HCT116 (cell line): ENCODE results near the gene CPT1A. TPM values are rescaled to one million over a fixed set of nuclear protein-coding genes. Genes with fewer than 3 reads are reported as not detected.

Experiments used
- ATAC-seq: fragments of 200-7000 bp; cut with Tn5 transposase; 2 replicates; pipeline ENCODE4 v1.9.1; 2020; ENCODE audit warnings: mild to moderate bottlenecking, moderate library complexity
- BruUV-seq: library from RNA; stranded (reverse); fragments of 400-500 nt; replicated peaks from 2 replicates; lab custom pipeline; 2021; lab: Mats Ljungman, UMichigan
- CTCF ChIA-PET: fragments of 300-600 bp; sonication (Branson Sonifier 250); formaldehyde crosslinking; loops from one replicate; lab custom pipeline; 2021; ENCODE audit warnings: antibody characterized with exemption; lab: Charles Lee
- POLR2A ChIA-PET: fragments of 300-600, 350-600 bp; sonication (Branson Sonifier 250); formaldehyde crosslinking; loops from one replicate; lab custom pipeline; 2021; ENCODE audit warnings: antibody characterized with exemption; lab: Charles Lee
- RAD21 ChIA-PET, 2 experiments: fragments of 300-600 bp; sonication (Branson Sonifier 250); formaldehyde crosslinking; loops; one replicate each; lab custom pipeline; 2023; ENCODE audit warnings: low total read pairs in 2 of 2; ENCODE audit not compliant: uncharacterized antibody in 2 of 2, unreplicated experiment in 2 of 2, low non-redundant PET in 1 of 2; lab: Charles Lee
- DNase-seq: peaks from one replicate; pipeline ENCODE4 v3.0.0-alpha.2; 2010; ENCODE audit warnings: low read depth, low spot score
- H2AFZ ChIP-seq: fragments of 200-600 bp; shearing (Covaris generic), sonication (generic); 2 replicates; pipeline ENCODE4 v1.6.1; 2017; ENCODE audit warnings: low read depth, mixed run types, mixed read lengths, antibody characterized with exemption, low read length; ENCODE audit not compliant: poor library complexity, severe bottlenecking
- H3K27ac ChIP-seq: 2 replicates; pipeline ENCODE4 v1.5.1; 2012; ENCODE audit warnings: low read depth, low read length
- H3K27me3 ChIP-seq: fragments of 200-600 bp; sonication (generic); 2 replicates; pipeline ENCODE4 v1.6.1; 2016; ENCODE audit warnings: mixed run types, low read length, mixed read lengths; ENCODE audit not compliant: insufficient read depth
- H3K36me3 ChIP-seq, 2 experiments: fragments of 200-500 bp in 1 of 2; fragments of 200-600 bp in 1 of 2; sonication (Bioruptor generic) in 1 of 2; sonication (generic) in 1 of 2; 2 replicates each; pipeline versions ENCODE4 v1.5.1 to v1.6.1; 2014 to 2016; ENCODE audit warnings: low read length in 2 of 2, inconsistent platforms in 1 of 2, mixed read lengths in 1 of 2, mixed run types in 1 of 2; ENCODE audit not compliant: insufficient read depth in 2 of 2, control insufficient read depth in 1 of 2
- H3K4me1 ChIP-seq, 2 experiments: fragments of 200-600 bp in 1 of 2; sonication (generic) in 1 of 2; 2 replicates each; pipeline versions ENCODE4 v1.5.1 to v1.6.1; 2012 to 2017; ENCODE audit warnings: low read length in 2 of 2, inconsistent platforms in 1 of 2, mild to moderate bottlenecking in 1 of 2, mixed read lengths in 1 of 2, mixed run types in 1 of 2, moderate library complexity in 1 of 2; ENCODE audit not compliant: insufficient read depth in 2 of 2, control insufficient read depth in 1 of 2
- H3K4me2 ChIP-seq: fragments of 200-600 bp; sonication (generic); 2 replicates; pipeline ENCODE4 v1.6.1; 2017; ENCODE audit warnings: mixed run types, low read length, mixed read lengths
- H3K4me3 ChIP-seq, 2 experiments: fragments of 200-600 bp in 1 of 2; sonication (generic) in 1 of 2; replicated peaks in 1 of 2; 2 replicates each; pipeline ENCODE4 v1.5.1; 2011 to 2016; ENCODE audit warnings: low read length in 2 of 2, control low read depth in 1 of 2, low read depth in 1 of 2, mild to moderate bottlenecking in 1 of 2, mixed read lengths in 1 of 2, mixed run types in 1 of 2
- H3K79me2 ChIP-seq: fragments of 200-600 bp; sonication (generic); 2 replicates; pipeline ENCODE4 v1.6.1; 2017; ENCODE audit warnings: mild to moderate bottlenecking, mixed run types, low read length, moderate library complexity, mixed read lengths; ENCODE audit not compliant: insufficient read depth
- H3K9ac ChIP-seq: fragments of 200-600 bp; sonication (generic); 2 replicates; pipeline ENCODE4 v1.6.1; 2016; ENCODE audit warnings: low read length, mixed read lengths
- H3K9me2 ChIP-seq: fragments of 200-600 bp; sonication (generic), shearing (Covaris generic); 2 replicates; pipeline ENCODE4 v1.6.1; 2017; ENCODE audit warnings: mixed run types, mild to moderate bottlenecking, moderate library complexity; ENCODE audit not compliant: insufficient read depth
- H3K9me3 ChIP-seq, 2 experiments: fragments of 200-500 bp in 1 of 2; fragments of 200-600 bp in 1 of 2; sonication (Bioruptor generic) in 1 of 2; sonication (generic) in 1 of 2; 2 replicates each; pipeline ENCODE4 v1.6.1; 2014 to 2017; ENCODE audit warnings: low read length in 2 of 2, mixed read lengths in 2 of 2, inconsistent platforms in 1 of 2, low read depth in 1 of 2, mild to moderate bottlenecking in 1 of 2, mixed run types in 1 of 2, moderate library complexity in 1 of 2; ENCODE audit not compliant: control insufficient read depth in 1 of 2, insufficient read depth in 1 of 2
- H4K20me1 ChIP-seq: fragments of 200-600 bp; sonication (generic), shearing (Covaris generic); 2 replicates; pipeline ENCODE4 v1.6.1; 2017; ENCODE audit warnings: mixed run types, mild to moderate bottlenecking, moderate library complexity; ENCODE audit not compliant: insufficient read depth
- ATF3 ChIP-seq: IDR thresholded peaks from 2 replicates; pipeline ENCODE4 v1.6.1; 2012
- CBX3 ChIP-seq: IDR thresholded peaks from 2 replicates; pipeline ENCODE4 v1.6.1; 2012; ENCODE audit warnings: low read depth
- CEBPB ChIP-seq: IDR thresholded peaks from 2 replicates; pipeline ENCODE4 v1.6.1; 2012; ENCODE audit warnings: low read depth
- EGR1 ChIP-seq: IDR thresholded peaks from 2 replicates; pipeline ENCODE4 v1.6.1; 2012; ENCODE audit warnings: low read depth
- ELF1 ChIP-seq: IDR thresholded peaks from 2 replicates; pipeline ENCODE4 v1.6.1; 2012; ENCODE audit warnings: low read depth, borderline replicate concordance
- EZH2 ChIP-seq: fragments of 200-600 bp; sonication (generic); IDR thresholded peaks from 2 replicates; pipeline ENCODE4 v1.6.1; 2017; ENCODE audit warnings: antibody characterized with exemption, mixed run types
- EZH2phosphoT487 ChIP-seq: fragments of 200-600 bp; IDR thresholded peaks from 2 replicates; pipeline ENCODE4 v1.6.1; 2018; ENCODE audit warnings: antibody characterized with exemption, borderline replicate concordance
- FOSL1 ChIP-seq: IDR thresholded peaks from 2 replicates; pipeline ENCODE4 v1.6.1; 2012; ENCODE audit warnings: low read depth
- JUND ChIP-seq: IDR thresholded peaks from 2 replicates; pipeline ENCODE4 v1.6.1; 2012
- POLR2A ChIP-seq: IDR thresholded peaks from 2 replicates; pipeline ENCODE4 v1.7.0; 2011; ENCODE audit warnings: borderline replicate concordance; ENCODE audit not compliant: insufficient read depth, insufficient read length; ENCODE audit errors: extremely low read depth
- POLR2AphosphoS5 ChIP-seq: IDR thresholded peaks from 2 replicates; pipeline ENCODE4 v1.6.1; 2011; ENCODE audit warnings: mild to moderate bottlenecking, low read depth, low read length, moderate library complexity
- RAD21 ChIP-seq: IDR thresholded peaks from 2 replicates; pipeline ENCODE4 v1.6.1; 2012; ENCODE audit warnings: low read depth, mild to moderate bottlenecking
- SIN3A ChIP-seq: IDR thresholded peaks from 2 replicates; pipeline ENCODE4 v1.6.1; 2012; ENCODE audit warnings: low read depth
- SP1 ChIP-seq: IDR thresholded peaks from 2 replicates; pipeline ENCODE4 v1.6.1; 2012; ENCODE audit warnings: low read depth
- TCF7L2 ChIP-seq: IDR thresholded peaks from 2 replicates; pipeline ENCODE4 v1.7.0; 2011; ENCODE audit warnings: borderline replicate concordance, inconsistent platforms; ENCODE audit not compliant: insufficient read depth, insufficient read length; ENCODE audit errors: extremely low read depth
- YY1 ChIP-seq: IDR thresholded peaks from 2 replicates; pipeline ENCODE4 v1.6.1; 2011; ENCODE audit warnings: low read length, low read depth, moderate library complexity, mild to moderate bottlenecking; ENCODE audit not compliant: insufficient replicate concordance; ENCODE audit errors: extremely low read depth
- ZFX ChIP-seq: fragments of 450-650 bp; IDR thresholded peaks from 2 replicates; pipeline ENCODE4 v1.6.1; 2017
- ZNF274 ChIP-seq: fragments of 200-500 bp; sonication (Bioruptor generic); IDR thresholded peaks from 2 replicates; pipeline ENCODE4 v1.6.1; 2014; ENCODE audit warnings: mild to moderate bottlenecking, low read depth, low read length, inconsistent platforms
- intact Hi-C: fragments of 100-400 bp; cut with micrococcal nuclease; formaldehyde crosslinking; loops from 2 replicates; pipeline ENCODE4 v1.10.0; 2022
- total RNA-seq: library from RNA; stranded (reverse); gene quantifications from one replicate; pipeline ENCODE4 v1.2.1, GENCODE V29; 2021; ENCODE audit not compliant: unreplicated experiment
- TF ChIP-seq, protein P1 (sequence below): IDR thresholded peaks from 2 replicates; pipeline ENCODE4 v1.6.1; 2012

Gene CPT1A
- total RNA-seq, 1 experiment from 2014 or later: 54.4 TPM

DNA sequence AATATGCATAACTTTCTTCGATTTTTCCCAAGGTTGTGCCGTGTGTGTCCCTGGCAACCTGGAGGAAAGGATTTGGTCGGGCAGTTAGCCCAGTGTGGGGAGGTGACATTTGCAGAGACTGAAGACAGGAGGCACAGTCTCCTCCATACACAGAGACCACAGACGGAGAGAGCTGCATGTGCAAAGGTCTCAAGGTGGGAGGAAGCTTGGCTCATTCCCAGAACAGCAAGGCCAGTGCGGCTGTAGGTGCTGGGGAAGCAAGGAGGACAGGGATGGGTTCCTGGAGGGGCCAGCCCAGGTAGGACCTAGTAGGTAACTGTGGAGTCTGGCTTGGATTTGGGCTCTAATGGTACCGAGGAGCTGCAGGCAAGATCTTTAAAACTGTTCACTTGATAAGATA, 20.7 kb upstream of the CPT1A start:
- no peak for TF ChIP-seq ELF1
- no peak for TF ChIP-seq ATF3
- TF ChIP-seq CEBPB: no peak
- no peak for TF ChIP-seq ZNF274
- no peak for TF ChIP-seq TCF7L2
- TF ChIP-seq EZH2: no peak
- TF ChIP-seq POLR2A: no peak
- no peak for TF ChIP-seq POLR2AphosphoS5
- no peak for TF ChIP-seq FOSL1
- no peak for TF ChIP-seq JUND
- TF ChIP-seq EGR1: no peak
- TF ChIP-seq YY1: no peak
- no peak for TF ChIP-seq CBX3
- BruUV-seq: no TSS peak
- H3K27ac ChIP-seq: no peak overlapping the region
- H3K27me3 ChIP-seq: no peaks in the 10 kb centered on the region
- H4K20me1 ChIP-seq: no peaks in the 10 kb centered on the region
- H3K4me1 ChIP-seq: peaks cover 3 to 8% of the 10 kb centered on the region in 2 experiments; a peak in 3 of 4 replicates
- no peaks in the 10 kb centered on the region for H3K9me2 ChIP-seq
- no peak overlapping the region for H3K4me2 ChIP-seq
- no peaks in the 10 kb centered on the region for H3K36me3 ChIP-seq
- intact Hi-C loops: no loop called here
- ChIA-PET POLR2A (no interaction called here), RAD21 (no interaction called here), CTCF (no interaction called here)
- peaks cover 4 to 9% of the 10 kb centered on the region in 2 experiments; a peak in 1 of 4 replicates for H3K9me3 ChIP-seq
- no peak overlapping the region for H2AFZ ChIP-seq
- H3K79me2 ChIP-seq: no peaks in the 10 kb centered on the region
- DNase-seq (no peak), ATAC-seq (no peak)
- H3K9ac ChIP-seq: no peak overlapping the region
- H3K4me3 ChIP-seq: no peak overlapping the region

DNA sequence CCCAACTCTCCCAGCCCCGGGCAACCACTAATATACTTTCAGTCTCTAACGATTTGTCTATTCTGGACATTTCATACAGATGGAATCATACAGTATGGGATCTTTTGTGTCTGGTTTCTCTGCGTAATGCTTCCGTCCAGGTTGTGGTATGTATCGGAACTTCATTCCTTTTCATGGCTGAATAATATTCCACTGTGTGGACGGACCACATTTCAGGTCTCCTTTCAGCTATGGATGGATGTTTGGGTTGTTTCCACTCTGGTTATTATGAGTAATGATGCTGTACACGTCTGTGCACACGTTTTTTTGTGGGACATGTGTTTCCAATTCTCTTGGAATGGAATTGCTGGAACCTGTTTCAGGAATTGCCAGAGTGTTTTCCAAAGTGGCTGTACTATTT, 17.4 kb upstream of the CPT1A start:
- no peak overlapping the region for H3K27ac ChIP-seq
- intact Hi-C loops: no loop called here

More for the DNA sequence above, 17.4 kb upstream of the CPT1A start:
- BruUV-seq: no TSS peak
- Histone ChIP-seq H3K27me3 (no peaks in the 10 kb centered on the region), H3K4me2 (no peak overlapping the region), H3K4me3 (no peak overlapping the region), H4K20me1 (no peaks in the 10 kb centered on the region), H2AFZ (no peak overlapping the region), H3K9me2 (no peaks in the 10 kb centered on the region), H3K79me2 (no peaks in the 10 kb centered on the region), H3K36me3 (no peaks in the 10 kb centered on the region), H3K9ac (no peak overlapping the region), H3K9me3 (peaks cover 4 to 8% of the 10 kb centered on the region in 2 experiments; a peak in 1 of 4 replicates), H3K4me1 (peaks cover 5 to 15% of the 10 kb centered on the region in 2 experiments; a peak in 3 of 4 replicates)
- POLR2A ChIA-PET: no interaction called here
- TF ChIP-seq TCF7L2: no peak
- no peak for TF ChIP-seq CBX3
- no peak for TF ChIP-seq POLR2A
- TF ChIP-seq JUND: no peak
- TF ChIP-seq SIN3A: no peak
- TF ChIP-seq RAD21: no peak
- no peak for TF ChIP-seq ELF1
- TF ChIP-seq ZFX: no peak
- TF ChIP-seq EZH2phosphoT487: no peak
- no peak for TF ChIP-seq CEBPB
- no peak for TF ChIP-seq SP1
- TF ChIP-seq, protein P1, sequence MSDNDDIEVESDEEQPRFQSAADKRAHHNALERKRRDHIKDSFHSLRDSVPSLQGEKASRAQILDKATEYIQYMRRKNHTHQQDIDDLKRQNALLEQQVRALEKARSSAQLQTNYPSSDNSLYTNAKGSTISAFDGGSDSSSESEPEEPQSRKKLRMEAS: no peak
- no peak for TF ChIP-seq ZNF274
- TF ChIP-seq EZH2: no peak
- TF ChIP-seq ATF3: no peak
- ATAC-seq (no peak), DNase-seq (no peak)
- RAD21 ChIA-PET: no interaction called here
- CTCF ChIA-PET: no interaction called here
